ENCODE measurements around the gene GOLGA6A.
A peak's percentile ranks its signal among the peaks of the same experiment; 100 is the strongest.

DNA sequence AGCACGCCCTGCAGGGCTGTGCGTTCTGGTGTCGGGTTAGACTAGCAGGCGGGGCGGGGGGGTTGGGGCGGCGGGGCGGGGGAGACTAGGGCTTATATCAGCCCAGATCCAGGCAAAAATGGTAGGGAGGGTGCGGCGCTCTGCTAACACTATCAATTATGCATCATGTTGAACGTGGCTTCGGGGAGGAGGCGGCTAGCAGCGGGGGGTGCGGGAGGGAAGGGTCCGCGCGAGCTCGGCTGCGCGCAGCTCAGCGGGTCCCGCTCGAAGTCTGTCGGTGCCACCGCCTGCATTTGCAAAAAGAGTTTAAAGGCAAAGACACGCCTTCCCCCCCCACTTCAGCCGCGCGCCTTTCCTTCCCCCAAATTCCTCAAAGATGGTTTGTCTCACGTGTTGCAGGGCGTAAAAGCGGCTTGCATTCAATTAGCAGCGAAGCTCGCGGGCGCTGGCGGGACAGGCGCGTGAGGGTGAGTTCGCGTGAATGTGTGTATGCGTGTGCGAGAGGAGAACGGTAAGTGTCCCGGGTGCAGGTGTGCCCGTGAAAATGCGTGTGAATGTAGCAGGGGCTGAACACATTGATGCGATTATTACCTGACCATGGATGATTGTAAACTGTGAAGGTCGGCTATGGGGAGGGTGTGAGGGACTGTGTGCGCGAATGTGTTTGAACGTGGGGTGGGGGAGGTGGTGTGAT, 48.0 kb upstream of the GOLGA6A start, which contains the start of gene ISLR2:
- peak; percentile 1 for TF ChIP-seq EZH2 (IDR thresholded peaks at IDR 0.05; ENCODE audit: borderline replicate concordance, low read depth, low read length, poor library complexity, severe bottlenecking)
- TF ChIP-seq, protein P1, sequence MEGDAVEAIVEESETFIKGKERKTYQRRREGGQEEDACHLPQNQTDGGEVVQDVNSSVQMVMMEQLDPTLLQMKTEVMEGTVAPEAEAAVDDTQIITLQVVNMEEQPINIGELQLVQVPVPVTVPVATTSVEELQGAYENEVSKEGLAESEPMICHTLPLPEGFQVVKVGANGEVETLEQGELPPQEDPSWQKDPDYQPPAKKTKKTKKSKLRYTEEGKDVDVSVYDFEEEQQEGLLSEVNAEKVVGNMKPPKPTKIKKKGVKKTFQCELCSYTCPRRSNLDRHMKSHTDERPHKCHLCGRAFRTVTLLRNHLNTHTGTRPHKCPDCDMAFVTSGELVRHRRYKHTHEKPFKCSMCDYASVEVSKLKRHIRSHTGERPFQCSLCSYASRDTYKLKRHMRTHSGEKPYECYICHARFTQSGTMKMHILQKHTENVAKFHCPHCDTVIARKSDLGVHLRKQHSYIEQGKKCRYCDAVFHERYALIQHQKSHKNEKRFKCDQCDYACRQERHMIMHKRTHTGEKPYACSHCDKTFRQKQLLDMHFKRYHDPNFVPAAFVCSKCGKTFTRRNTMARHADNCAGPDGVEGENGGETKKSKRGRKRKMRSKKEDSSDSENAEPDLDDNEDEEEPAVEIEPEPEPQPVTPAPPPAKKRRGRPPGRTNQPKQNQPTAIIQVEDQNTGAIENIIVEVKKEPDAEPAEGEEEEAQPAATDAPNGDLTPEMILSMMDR (conservative IDR thresholded peaks at IDR 0.05; ENCODE audit: low read depth, low read length), result no peak

Measured in A673 (cell line).